Ovary (tissue), 3 donors: Measurements from ENCODE around the gene KRTAP5-11.
"Not testable (repeated sequence)": the region's sequence is repeated elsewhere in the genome, so short reads cannot be mapped to it uniquely, and the experiment has no call there.

Source experiments
- CTCF ChIP-seq, 3 donors: fragments of 450-650 bp in 2 of 3; fragments of 200-600 bp in 1 of 3; IDR thresholded peaks; one replicate each; pipeline versions ENCODE4 v1.5.1 to v1.8.0; 2016 to 2022; ENCODE audit warnings: antibody characterized with exemption in 3 of 3, mild to moderate bottlenecking in 1 of 3
- EP300 ChIP-seq: sonication (generic); formaldehyde crosslinking; IDR thresholded peaks from one replicate; pipeline ENCODE4 v1.6.1; 2017; ENCODE audit warnings: antibody characterized with exemption
- POLR2A ChIP-seq: fragments of 450-650 bp; IDR thresholded peaks from one replicate; pipeline ENCODE4 v1.6.1; 2017; ENCODE audit warnings: antibody characterized with exemption, mild to moderate bottlenecking, moderate library complexity
- donor health status: DM: no; HTN: no; CAD: no.

- TF ChIP-seq CTCF (IDR thresholded peaks at IDR 0.05); EP300; POLR2A: not testable (repeated sequence)
These were observed 20.5 kb upstream of the KRTAP5-11 start for GRCh38 chr11:71603221-71603620.
